CD4-positive, alpha-beta memory T cell (primary cell): ENCODE measurements around the gene PRKAA2. TPM values are rescaled to one million over a fixed set of nuclear protein-coding genes. Genes with fewer than 3 reads are reported as not detected.

Experiments
- CTCF ChIA-PET: fragments of 350-600 bp; sonication (Branson Sonifier 250); formaldehyde crosslinking; loops from one replicate; lab custom pipeline; 2021; ENCODE audit warnings: inconsistent platforms; ENCODE audit not compliant: partially characterized antibody; lab: Charles Lee
- POLR2A ChIA-PET: fragments of 350-600 bp; sonication (Branson Sonifier 250); formaldehyde crosslinking; loops from one replicate; lab custom pipeline; 2021; ENCODE audit not compliant: partially characterized antibody; lab: Charles Lee
- DNase-seq, 5 donors: peaks; one replicate each; pipeline versions ENCODE4 v3.0.0 to v3.0.0-alpha.2; 2020 to 2022; ENCODE audit warnings: mixed read lengths in 1 of 5
- H3K27ac ChIP-seq: one replicate; pipeline ENCODE4 v1.7.0; 2013; ENCODE audit warnings: low read depth, low read length
- H3K27me3 ChIP-seq: 2 replicates; pipeline ENCODE4 v1.7.0; 2013; ENCODE audit warnings: mild to moderate bottlenecking, low read length, moderate library complexity; ENCODE audit not compliant: insufficient read depth
- H3K36me3 ChIP-seq: 2 replicates; pipeline ENCODE4 v1.7.0; 2013; ENCODE audit warnings: mild to moderate bottlenecking, low read length, moderate library complexity; ENCODE audit not compliant: insufficient read depth
- H3K4me1 ChIP-seq: 2 replicates; pipeline ENCODE4 v1.7.0; 2013; ENCODE audit warnings: mild to moderate bottlenecking, low read length, moderate library complexity; ENCODE audit not compliant: insufficient read depth
- H3K4me3 ChIP-seq, 2 donors: one replicate each; pipeline ENCODE4 v1.7.0; 2013; ENCODE audit warnings: low read length in 2 of 2, mild to moderate bottlenecking in 1 of 2
- H3K9me3 ChIP-seq, 2 donors: one replicate each; pipeline ENCODE4 v1.7.0; 2013; ENCODE audit warnings: low read length in 2 of 2, control low read depth in 1 of 2; ENCODE audit not compliant: control insufficient read depth in 1 of 2
- H3K27ac Mint-ChIP-seq, 7 donors: one replicate each; pipeline ENCODE4 v1.8.0; 2020 to 2021; ENCODE audit warnings: mixed read lengths in 7 of 7, mild to moderate bottlenecking in 6 of 7, inconsistent platforms in 3 of 7, moderate library complexity in 3 of 7
- H3K27me3 Mint-ChIP-seq, 2 donors: one replicate each; pipeline ENCODE4 v1.8.0; 2020 to 2021; ENCODE audit warnings: mixed read lengths in 2 of 2
- H3K36me3 Mint-ChIP-seq, 2 donors: one replicate each; pipeline ENCODE4 v1.8.0; 2020 to 2021; ENCODE audit warnings: mixed read lengths in 2 of 2, inconsistent platforms in 1 of 2, mild to moderate bottlenecking in 1 of 2
- H3K4me1 Mint-ChIP-seq, 4 donors: one replicate each; pipeline ENCODE4 v1.8.0; 2020 to 2021; ENCODE audit warnings: mixed read lengths in 4 of 4, mild to moderate bottlenecking in 1 of 4
- H3K4me3 Mint-ChIP-seq, 8 donors: one replicate each; pipeline ENCODE4 v1.8.0; 2020 to 2021; ENCODE audit warnings: mixed read lengths in 8 of 8, mild to moderate bottlenecking in 7 of 8, moderate library complexity in 6 of 8, inconsistent platforms in 3 of 8
- H3K9me3 Mint-ChIP-seq, 8 donors: one replicate each; pipeline ENCODE4 v1.8.0; 2020 to 2021; ENCODE audit warnings: mixed read lengths in 8 of 8, mild to moderate bottlenecking in 5 of 8, inconsistent platforms in 3 of 8, moderate library complexity in 1 of 8
- intact Hi-C: fragments of 100-400 bp; cut with micrococcal nuclease; formaldehyde crosslinking; loops from one replicate; pipeline ENCODE4 v1.15.1; 2023
- polyA plus RNA-seq, 2 donors: library from polyadenylated mRNA; unstranded; fragments of 300-500 nt; fragmentation: Illumina TruSeq; gene quantifications; one replicate each; pipeline ENCODE4 v1.2.3, GENCODE V29; 2021
- total RNA-seq, 2 experiments: library from RNA; stranded (reverse); gene quantifications; one replicate each; pipeline ENCODE4 v1.2.3, GENCODE V29; 2021

The PRKAA2 gene
- total and polyA plus RNA-seq, 4 experiments from 2014 or later: not detected

- no peak overlapping the region for H3K27ac Mint-ChIP-seq
- no peaks in the 10 kb centered on the region for H3K9me3 ChIP-seq
- no peak for DNase-seq
- H3K36me3 ChIP-seq: no peaks in the 10 kb centered on the region
- peaks cover 2 to 7% of the 10 kb centered on the region in 2 donors for H3K27me3 Mint-ChIP-seq
- no peaks in the 10 kb centered on the region for H3K4me1 Mint-ChIP-seq
- H3K9me3 Mint-ChIP-seq: peaks cover 0 to 3% (median 0%) of the 10 kb centered on the region in 8 donors
- no peaks in the 10 kb centered on the region for H3K27me3 ChIP-seq
- H3K36me3 Mint-ChIP-seq: no peaks in the 10 kb centered on the region
- CTCF ChIA-PET: interaction anchor here (1.8 kb wide), 1 partner anchor 11 kb away, joined by 4 read pairs; no protein-coding TSS in a partner anchor
- intact Hi-C loops: no loop called here
- H3K4me3 ChIP-seq: no peak overlapping the region
- H3K4me1 ChIP-seq: no peaks in the 10 kb centered on the region
- POLR2A ChIA-PET: no interaction called here
- no peak overlapping the region for H3K4me3 Mint-ChIP-seq
- H3K27ac ChIP-seq: no peak overlapping the region
Measured at GRCh38 chr1:56712150-56712549, 67.0 kb downstream of the PRKAA2 start.

GRCh38 chr1:56713112-56713511, 68.0 kb downstream of the PRKAA2 start:
- H3K4me1 Mint-ChIP-seq: no peaks in the 10 kb centered on the region
- Histone ChIP-seq H3K27me3 (no peaks in the 10 kb centered on the region), H3K36me3 (no peaks in the 10 kb centered on the region), H3K9me3 (no peaks in the 10 kb centered on the region), H3K27ac (no peak overlapping the region), H3K4me1 (no peaks in the 10 kb centered on the region), H3K4me3 (no peak overlapping the region)
- H3K36me3 Mint-ChIP-seq: no peaks in the 10 kb centered on the region
- no peaks in the 10 kb centered on the region for H3K9me3 Mint-ChIP-seq
- ChIA-PET POLR2A (no interaction called here), CTCF (no interaction called here)
- H3K27me3 Mint-ChIP-seq: peaks cover 0 to 6% of the 10 kb centered on the region in 2 donors
- no peak overlapping the region for H3K4me3 Mint-ChIP-seq
- no peak for DNase-seq
- intact Hi-C loops: no loop called here
- no peak overlapping the region for H3K27ac Mint-ChIP-seq

- H3K4me1 ChIP-seq: no peaks in the 10 kb centered on the region
- Mint-ChIP-seq H3K27ac (no peak overlapping the region), H3K9me3 (no peaks in the 10 kb centered on the region), H3K36me3 (no peaks in the 10 kb centered on the region), H3K4me3 (no peak overlapping the region), H3K4me1 (no peaks in the 10 kb centered on the region), H3K27me3 (peaks cover 0 to 2% of the 10 kb centered on the region in 2 donors)
- DNase-seq: no peak
- H3K9me3 ChIP-seq: no peaks in the 10 kb centered on the region
- H3K27ac ChIP-seq: no peak overlapping the region
- intact Hi-C loops: no loop called here
- H3K4me3 ChIP-seq: no peak overlapping the region
- CTCF ChIA-PET: no interaction called here
- H3K36me3 ChIP-seq: no peaks in the 10 kb centered on the region
- no peaks in the 10 kb centered on the region for H3K27me3 ChIP-seq
- POLR2A ChIA-PET: no interaction called here
Measured at GRCh38 chr1:56715156-56715555, 70.0 kb downstream of the PRKAA2 start.

- Histone ChIP-seq H3K27me3 (no peaks in the 10 kb centered on the region), H3K4me3 (no peak overlapping the region), H3K27ac (no peak overlapping the region), H3K9me3 (no peaks in the 10 kb centered on the region), H3K36me3 (no peaks in the 10 kb centered on the region), H3K4me1 (no peaks in the 10 kb centered on the region)
- Mint-ChIP-seq H3K4me3 (no peak overlapping the region), H3K27me3 (peaks cover 0 to 2% of the 10 kb centered on the region in 2 donors), H3K4me1 (no peaks in the 10 kb centered on the region), H3K36me3 (no peaks in the 10 kb centered on the region), H3K9me3 (no peaks in the 10 kb centered on the region), H3K27ac (no peak overlapping the region)
- no peak for DNase-seq
- intact Hi-C loops: no loop called here
- ChIA-PET CTCF (no interaction called here), POLR2A (no interaction called here)
Measured at GRCh38 chr1:56719171-56719570, 74.1 kb downstream of the PRKAA2 start.

GRCh38 chr1:56726706-56727105, 81.6 kb downstream of the PRKAA2 start:
- Mint-ChIP-seq H3K9me3 (peaks cover 0 to 4% (median 1%) of the 10 kb centered on the region in 8 donors), H3K36me3 (no peaks in the 10 kb centered on the region), H3K4me3 (no peak overlapping the region), H3K4me1 (no peaks in the 10 kb centered on the region), H3K27me3 (peaks cover 3 to 12% of the 10 kb centered on the region in 2 donors), H3K27ac (no peak overlapping the region)
- CTCF ChIA-PET: no interaction called here
- Histone ChIP-seq H3K27me3 (no peaks in the 10 kb centered on the region), H3K9me3 (no peaks in the 10 kb centered on the region), H3K36me3 (no peaks in the 10 kb centered on the region), H3K4me1 (no peaks in the 10 kb centered on the region), H3K27ac (no peak overlapping the region), H3K4me3 (no peak overlapping the region)
- POLR2A ChIA-PET: no interaction called here
- DNase-seq: no peak
- intact Hi-C loops: no loop called here

- no peak for DNase-seq
Measured at GRCh38 chr1:56728964-56729363, 83.8 kb downstream of the PRKAA2 start.

GRCh38 chr1:56745231-56745630, 100.1 kb downstream of the PRKAA2 start:
- no peak overlapping the region for H3K4me3 ChIP-seq
- no peak overlapping the region for H3K27ac ChIP-seq
- CTCF ChIA-PET: no interaction called here
- Mint-ChIP-seq H3K4me1 (no peaks in the 10 kb centered on the region), H3K9me3 (peaks cover 0 to 8% (median under 1%) of the 10 kb centered on the region in 8 donors), H3K36me3 (no peaks in the 10 kb centered on the region), H3K27ac (no peak overlapping the region), H3K27me3 (peaks cover 1 to 3% of the 10 kb centered on the region in 2 donors), H3K4me3 (no peak overlapping the region)
- H3K4me1 ChIP-seq: no peaks in the 10 kb centered on the region
- no peaks in the 10 kb centered on the region for H3K9me3 ChIP-seq
- POLR2A ChIA-PET: no interaction called here
- H3K27me3 ChIP-seq: no peaks in the 10 kb centered on the region
- intact Hi-C loops: no loop called here
- H3K36me3 ChIP-seq: no peaks in the 10 kb centered on the region
- no peak for DNase-seq

More at GRCh38 chr1:56728964-56729363, 83.8 kb downstream of the PRKAA2 start:
- no peaks in the 10 kb centered on the region for H3K4me1 ChIP-seq
- H3K9me3 Mint-ChIP-seq: peaks cover 0 to 5% (median 1%) of the 10 kb centered on the region in 8 donors
- H3K27ac Mint-ChIP-seq: no peak overlapping the region
- intact Hi-C loops: no loop called here
- CTCF ChIA-PET: no interaction called here
- H3K27me3 Mint-ChIP-seq: peaks cover 5 to 10% of the 10 kb centered on the region in 2 donors
- H3K4me3 Mint-ChIP-seq: no peak overlapping the region
- H3K4me1 Mint-ChIP-seq: no peaks in the 10 kb centered on the region
- POLR2A ChIA-PET: no interaction called here
- H3K4me3 ChIP-seq: no peak overlapping the region
- H3K36me3 ChIP-seq: no peaks in the 10 kb centered on the region
- H3K36me3 Mint-ChIP-seq: no peaks in the 10 kb centered on the region
- H3K27me3 ChIP-seq: no peaks in the 10 kb centered on the region
- no peaks in the 10 kb centered on the region for H3K9me3 ChIP-seq
- H3K27ac ChIP-seq: no peak overlapping the region
